ENCODE results near the gene ORC6. TPM values are rescaled to one million over a fixed set of nuclear protein-coding genes. Genes with fewer than 3 reads are reported as not detected.

Gene ORC6
- total and polyA plus RNA-seq, 9 of the 15 experiments (the other 6 are each of a cell fraction or from before 2014, with no cell fraction given), result 18.7 to 71.4 (median 47.0) TPM

DNA sequence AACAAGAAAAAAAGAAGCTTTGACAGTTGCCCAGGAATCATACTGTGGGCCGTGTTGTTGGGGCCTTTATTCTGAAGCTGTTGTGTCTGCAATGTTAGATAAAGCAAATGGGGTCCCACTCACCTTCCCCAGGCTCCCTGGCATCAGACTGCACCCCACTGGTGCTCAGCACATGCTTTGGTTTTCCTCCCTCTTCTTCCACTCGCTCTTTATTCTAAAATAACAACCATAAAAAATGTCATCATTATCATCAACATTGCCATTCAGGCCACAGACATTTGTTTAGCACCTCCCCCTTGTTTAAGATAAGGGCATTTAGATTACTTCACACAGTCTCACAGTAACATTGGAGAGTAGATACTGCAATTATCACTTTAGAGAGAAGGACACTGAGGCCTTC lies 50.5 kb downstream of the ORC6 start (continued):
- no peak for TF ChIP-seq SAP30 (IDR thresholded peaks at IDR 0.05; ENCODE audit: borderline replicate concordance, insufficient read depth, low read depth, low read length, poor library complexity, severe bottlenecking)
- peak; percentile 25 to 43; a peak in 1 of 4 replicates for TF ChIP-seq FOXK2 (conservative IDR thresholded peaks at IDR 0.05 in 1 of 2, IDR thresholded peaks at IDR 0.05 in 1 of 2; ENCODE audit: low read depth in 2 of 2)
- TF ChIP-seq NEUROD1 (IDR thresholded peaks at IDR 0.05; ENCODE audit: borderline replicate concordance, low read depth, low read length, partially characterized antibody), result no peak
- 0 out of 2 replicates have a peak, but pooled peaks have one; percentile 31 for TF ChIP-seq SOX6 (IDR thresholded peaks at IDR 0.05)
- TF ChIP-seq, protein P1, sequence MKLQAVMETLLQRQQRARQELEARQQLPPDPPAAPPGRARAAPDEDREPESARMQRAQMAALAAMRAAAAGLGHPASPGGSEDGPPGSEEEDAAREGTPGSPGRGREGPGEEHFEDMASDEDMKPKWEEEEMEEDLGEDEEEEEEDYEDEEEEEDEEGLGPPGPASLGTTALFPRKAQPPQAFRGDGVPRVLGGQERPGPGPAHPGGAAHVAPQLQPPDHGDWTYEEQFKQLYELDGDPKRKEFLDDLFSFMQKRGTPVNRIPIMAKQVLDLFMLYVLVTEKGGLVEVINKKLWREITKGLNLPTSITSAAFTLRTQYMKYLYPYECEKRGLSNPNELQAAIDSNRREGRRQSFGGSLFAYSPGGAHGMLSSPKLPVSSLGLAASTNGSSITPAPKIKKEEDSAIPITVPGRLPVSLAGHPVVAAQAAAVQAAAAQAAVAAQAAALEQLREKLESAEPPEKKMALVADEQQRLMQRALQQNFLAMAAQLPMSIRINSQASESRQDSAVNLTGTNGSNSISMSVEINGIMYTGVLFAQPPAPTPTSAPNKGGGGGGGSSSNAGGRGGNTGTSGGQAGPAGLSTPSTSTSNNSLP (IDR thresholded peaks at IDR 0.05; ENCODE audit: borderline replicate concordance, low read depth, low read length), result peak; percentile 33; the same call in 1 of the 2 replicates
- TF ChIP-seq TEAD4 (IDR thresholded peaks at IDR 0.05; ENCODE audit: low read length), result 0 out of 2 replicates have a peak, but pooled peaks have one; percentile 23
- no peak for TF ChIP-seq TEAD4 (CRISPR knock-in tag; IDR thresholded peaks at IDR 0.05; ENCODE audit: borderline replicate concordance)
- TF ChIP-seq ATF1 (CRISPR knock-in tag; IDR thresholded peaks at IDR 0.05), result no peak
- TF ChIP-seq ATF1 (tag; IDR thresholded peaks at IDR 0.05), result peak; percentile 40; the same call in 1 of the 2 replicates
- no peak for TF ChIP-seq GTF2A2 (tag; IDR thresholded peaks at IDR 0.05)
- TF ChIP-seq, protein P2, sequence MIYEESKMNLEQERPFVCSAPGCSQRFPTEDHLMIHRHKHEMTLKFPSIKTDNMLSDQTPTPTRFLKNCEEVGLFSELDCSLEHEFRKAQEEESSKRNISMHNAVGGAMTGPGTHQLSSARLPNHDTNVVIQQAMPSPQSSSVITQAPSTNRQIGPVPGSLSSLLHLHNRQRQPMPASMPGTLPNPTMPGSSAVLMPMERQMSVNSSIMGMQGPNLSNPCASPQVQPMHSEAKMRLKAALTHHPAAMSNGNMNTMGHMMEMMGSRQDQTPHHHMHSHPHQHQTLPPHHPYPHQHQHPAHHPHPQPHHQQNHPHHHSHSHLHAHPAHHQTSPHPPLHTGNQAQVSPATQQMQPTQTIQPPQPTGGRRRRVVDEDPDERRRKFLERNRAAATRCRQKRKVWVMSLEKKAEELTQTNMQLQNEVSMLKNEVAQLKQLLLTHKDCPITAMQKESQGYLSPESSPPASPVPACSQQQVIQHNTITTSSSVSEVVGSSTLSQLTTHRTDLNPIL (CRISPR knock-in tag; IDR thresholded peaks at IDR 0.05), result no peak
- no peak for TF ChIP-seq C11orf30 (IDR thresholded peaks at IDR 0.05; ENCODE audit: low read depth)
- TF ChIP-seq MTA3 (IDR thresholded peaks at IDR 0.05; ENCODE audit: borderline replicate concordance), result 0 out of 2 replicates have a peak, but pooled peaks have one; percentile 28
- no peak for TF ChIP-seq CBX1 (IDR thresholded peaks at IDR 0.05; ENCODE audit: low read depth)
- no peak for TF ChIP-seq RUNX1 (IDR thresholded peaks at IDR 0.05; ENCODE audit: low read depth)
- TF ChIP-seq BMI1 (IDR thresholded peaks at IDR 0.05; ENCODE audit: low read length), result no peak
- no peak for TF ChIP-seq ZNF668 (CRISPR knock-in tag; IDR thresholded peaks at IDR 0.05)
- TF ChIP-seq L3MBTL2 (IDR thresholded peaks at IDR 0.05), result 0 out of 2 replicates have a peak, but pooled peaks have one; percentile 10
- TF ChIP-seq, protein P3, sequence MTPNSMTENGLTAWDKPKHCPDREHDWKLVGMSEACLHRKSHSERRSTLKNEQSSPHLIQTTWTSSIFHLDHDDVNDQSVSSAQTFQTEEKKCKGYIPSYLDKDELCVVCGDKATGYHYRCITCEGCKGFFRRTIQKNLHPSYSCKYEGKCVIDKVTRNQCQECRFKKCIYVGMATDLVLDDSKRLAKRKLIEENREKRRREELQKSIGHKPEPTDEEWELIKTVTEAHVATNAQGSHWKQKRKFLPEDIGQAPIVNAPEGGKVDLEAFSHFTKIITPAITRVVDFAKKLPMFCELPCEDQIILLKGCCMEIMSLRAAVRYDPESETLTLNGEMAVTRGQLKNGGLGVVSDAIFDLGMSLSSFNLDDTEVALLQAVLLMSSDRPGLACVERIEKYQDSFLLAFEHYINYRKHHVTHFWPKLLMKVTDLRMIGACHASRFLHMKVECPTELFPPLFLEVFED (CRISPR knock-in tag; conservative IDR thresholded peaks at IDR 0.05), result no peak
- TF ChIP-seq, protein P4, sequence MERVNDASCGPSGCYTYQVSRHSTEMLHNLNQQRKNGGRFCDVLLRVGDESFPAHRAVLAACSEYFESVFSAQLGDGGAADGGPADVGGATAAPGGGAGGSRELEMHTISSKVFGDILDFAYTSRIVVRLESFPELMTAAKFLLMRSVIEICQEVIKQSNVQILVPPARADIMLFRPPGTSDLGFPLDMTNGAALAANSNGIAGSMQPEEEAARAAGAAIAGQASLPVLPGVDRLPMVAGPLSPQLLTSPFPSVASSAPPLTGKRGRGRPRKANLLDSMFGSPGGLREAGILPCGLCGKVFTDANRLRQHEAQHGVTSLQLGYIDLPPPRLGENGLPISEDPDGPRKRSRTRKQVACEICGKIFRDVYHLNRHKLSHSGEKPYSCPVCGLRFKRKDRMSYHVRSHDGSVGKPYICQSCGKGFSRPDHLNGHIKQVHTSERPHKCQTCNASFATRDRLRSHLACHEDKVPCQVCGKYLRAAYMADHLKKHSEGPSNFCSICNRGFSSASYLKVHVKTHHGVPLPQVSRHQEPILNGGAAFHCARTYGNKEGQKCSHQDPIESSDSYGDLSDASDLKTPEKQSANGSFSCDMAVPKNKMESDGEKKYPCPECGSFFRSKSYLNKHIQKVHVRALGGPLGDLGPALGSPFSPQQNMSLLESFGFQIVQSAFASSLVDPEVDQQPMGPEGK (CRISPR knock-in tag; IDR thresholded peaks at IDR 0.05; ENCODE audit: borderline replicate concordance), result no peak
- no peak for TF ChIP-seq SIRT6 (IDR thresholded peaks at IDR 0.05; ENCODE audit: low read depth, low read length)
- TF ChIP-seq TAF9B (IDR thresholded peaks at IDR 0.05; ENCODE audit: partially characterized antibody), result no peak
